Esophagus squamous epithelium (tissue), 4 donors: ENCODE measurements around the gene TGFBR3.

ENCODE experiments used
- POLR2A ChIP-seq, 4 donors: fragments of 450-650 bp; IDR thresholded peaks; one replicate each; pipeline ENCODE4 v1.6.1; 2017; ENCODE audit warnings: antibody characterized with exemption in 4 of 4, mild to moderate bottlenecking in 4 of 4, moderate library complexity in 3 of 4
- TF ChIP-seq, protein P1 (sequence below), 6 experiments: fragments of 450-650 bp in 4 of 6; fragments of 200-600 bp in 2 of 6; sonication (generic) in 2 of 6; IDR thresholded peaks; one replicate each; pipeline ENCODE4 v1.5.1; 2016 to 2019; ENCODE audit warnings: antibody characterized with exemption in 6 of 6, mild to moderate bottlenecking in 4 of 6, moderate library complexity in 4 of 6

DNA sequence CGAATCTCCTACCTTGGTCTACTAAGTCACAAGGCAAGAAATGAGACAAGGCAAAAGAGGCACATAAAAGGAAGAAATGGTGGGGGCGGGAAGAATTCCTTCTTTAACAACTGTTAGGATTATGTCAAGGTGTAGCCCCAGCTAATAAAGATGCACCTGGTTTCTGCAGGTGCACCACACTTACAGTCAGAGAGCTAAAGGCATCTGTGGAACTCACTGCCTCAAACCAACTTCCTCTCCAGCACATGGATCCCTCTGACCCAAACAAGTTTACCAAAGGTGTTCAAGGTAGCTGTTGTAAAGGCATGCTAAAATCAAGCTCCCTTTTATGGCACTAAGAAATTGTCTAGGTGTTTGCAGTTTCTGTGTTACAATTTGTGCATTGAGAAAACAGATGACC lies 38.1 kb downstream of the TGFBR3 start:
- TF ChIP-seq, protein P1, sequence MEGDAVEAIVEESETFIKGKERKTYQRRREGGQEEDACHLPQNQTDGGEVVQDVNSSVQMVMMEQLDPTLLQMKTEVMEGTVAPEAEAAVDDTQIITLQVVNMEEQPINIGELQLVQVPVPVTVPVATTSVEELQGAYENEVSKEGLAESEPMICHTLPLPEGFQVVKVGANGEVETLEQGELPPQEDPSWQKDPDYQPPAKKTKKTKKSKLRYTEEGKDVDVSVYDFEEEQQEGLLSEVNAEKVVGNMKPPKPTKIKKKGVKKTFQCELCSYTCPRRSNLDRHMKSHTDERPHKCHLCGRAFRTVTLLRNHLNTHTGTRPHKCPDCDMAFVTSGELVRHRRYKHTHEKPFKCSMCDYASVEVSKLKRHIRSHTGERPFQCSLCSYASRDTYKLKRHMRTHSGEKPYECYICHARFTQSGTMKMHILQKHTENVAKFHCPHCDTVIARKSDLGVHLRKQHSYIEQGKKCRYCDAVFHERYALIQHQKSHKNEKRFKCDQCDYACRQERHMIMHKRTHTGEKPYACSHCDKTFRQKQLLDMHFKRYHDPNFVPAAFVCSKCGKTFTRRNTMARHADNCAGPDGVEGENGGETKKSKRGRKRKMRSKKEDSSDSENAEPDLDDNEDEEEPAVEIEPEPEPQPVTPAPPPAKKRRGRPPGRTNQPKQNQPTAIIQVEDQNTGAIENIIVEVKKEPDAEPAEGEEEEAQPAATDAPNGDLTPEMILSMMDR (IDR thresholded peaks at IDR 0.05) = no peak
- no peak for TF ChIP-seq POLR2A (IDR thresholded peaks at IDR 0.05)
